ENCODE results near the gene ADGRF3.
"Not testable (repeated sequence)": the region's sequence is repeated elsewhere in the genome, so short reads cannot be mapped to it uniquely, and the experiment has no call there.

The ADGRF3 gene

GRCh38 chr2:26276484-26277227, 69.9 kb downstream of the ADGRF3 start:
- no peak for DNase-seq

- DNase-seq: no peak
These were observed 72.5 kb downstream of the ADGRF3 start for GRCh38 chr2:26274058-26274613.

- DNase-seq: no peak
These were observed 73.1 kb downstream of the ADGRF3 start for GRCh38 chr2:26273501-26273900.

- no peak for DNase-seq
These were observed 76.2 kb downstream of the ADGRF3 start for GRCh38 chr2:26270373-26270772.

- DNase-seq: no peak
These were observed 76.9 kb downstream of the ADGRF3 start for GRCh38 chr2:26269571-26270158.

- DNase-seq: not testable (repeated sequence)
These were observed 77.8 kb downstream of the ADGRF3 start for GRCh38 chr2:26268670-26269385.

GRCh38 chr2:26268213-26268612, 78.4 kb downstream of the ADGRF3 start:
- DNase-seq: no peak

- DNase-seq: not testable (repeated sequence)
These were observed 87.8 kb downstream of the ADGRF3 start for GRCh38 chr2:26258836-26259235.

All from right forelimb (tissue), 1 donor.